K562 (cell line): ENCODE data around the gene CGGBP1. TPM values are rescaled to one million over a fixed set of nuclear protein-coding genes. Genes with fewer than 3 reads are reported as not detected.

Experiments used
- ADNP ChIP-seq: fragments of 200-800 bp; sonication (Bioruptor generic); IDR thresholded peaks from 2 replicates; pipeline ENCODE4 v1.6.1; 2016; ENCODE audit warnings: missing genetic modification characterization, missing compliant biosample characterization
- BRCA1 ChIP-seq, 2 experiments: fragments of 450-650 bp in 1 of 2; sonication (generic) in 1 of 2; formaldehyde crosslinking in 1 of 2; IDR thresholded peaks; 2 replicates each; pipeline versions ENCODE4 v1.5.0 to v1.6.1; 2017 to 2020; ENCODE audit warnings: mild to moderate bottlenecking in 1 of 2, missing genetic modification reagents in 1 of 2
- CHD1 ChIP-seq: fragments of 200-600 bp; sonication (generic); IDR thresholded peaks from one replicate; pipeline ENCODE4 v1.6.1; 2012; ENCODE audit warnings: mild to moderate bottlenecking, moderate library complexity, low read length, inconsistent platforms
- ETV5 ChIP-seq: sonication (generic); formaldehyde crosslinking; IDR thresholded peaks from 2 replicates; pipeline ENCODE4 v1.4.0; 2020; ENCODE audit warnings: low read depth, mild to moderate bottlenecking, missing genetic modification reagents
- EWSR1 ChIP-seq: fragments of 450-650 bp; IDR thresholded peaks from 2 replicates; pipeline ENCODE4 v1.6.1; 2018; ENCODE audit warnings: borderline replicate concordance, mild to moderate bottlenecking, low read depth, moderate library complexity; ENCODE audit not compliant: partially characterized antibody
- FOXA1 ChIP-seq: fragments of 450-650 bp; IDR thresholded peaks from 2 replicates; pipeline ENCODE4 v1.6.1; 2016; ENCODE audit warnings: mild to moderate bottlenecking, borderline replicate concordance
- IRF9 ChIP-seq: fragments of 450-650 bp; IDR thresholded peaks from 2 replicates; pipeline ENCODE4 v1.6.1; 2016; ENCODE audit warnings: missing biosample characterization, missing genetic modification characterization
- KDM1A ChIP-seq, 2 experiments: fragments of 450-650 bp; IDR thresholded peaks; 2 replicates each; pipeline ENCODE4 v1.6.1; 2016; ENCODE audit warnings: mild to moderate bottlenecking in 2 of 2
- MBD1 ChIP-seq: fragments of 250-450 bp; sonication (Bioruptor Pico); IDR thresholded peaks from 2 replicates; pipeline ENCODE4 v1.8.0; 2022; ENCODE audit warnings: inconsistent platforms
- MCM7 ChIP-seq, 2 experiments: fragments of 450-650 bp; IDR thresholded peaks; 2 replicates each; pipeline ENCODE4 v1.6.1; 2016 to 2018
- PHF8 ChIP-seq: fragments of 200-600 bp; sonication (generic); IDR thresholded peaks from 2 replicates; pipeline ENCODE4 v1.6.1; 2012; ENCODE audit warnings: mixed run types, mild to moderate bottlenecking, inconsistent platforms, low read length, moderate library complexity, borderline replicate concordance
- POLR2H ChIP-seq: IDR thresholded peaks from 2 replicates; pipeline ENCODE4 v1.6.1; 2016; ENCODE audit warnings: missing genetic modification characterization, low read depth, mild to moderate bottlenecking, control low read depth, missing compliant biosample characterization, moderate library complexity
- RBM14 ChIP-seq: fragments of 200-400 bp; formaldehyde crosslinking; IDR thresholded peaks from 2 replicates; pipeline ENCODE4 v1.6.1; 2018; ENCODE audit warnings: low read depth, mild to moderate bottlenecking, low read length, moderate library complexity, borderline replicate concordance; ENCODE audit not compliant: insufficient read depth
- RBM39 ChIP-seq: fragments of 200-400 bp; formaldehyde crosslinking; optimal IDR thresholded peaks from 2 replicates; pipeline ENCODE3; 2018; ENCODE audit warnings: low read depth, low read length
- RFX5 ChIP-seq: IDR thresholded peaks from 2 replicates; pipeline ENCODE4 v1.6.1; 2011; ENCODE audit warnings: low read depth, mild to moderate bottlenecking, improper control_type of control experiment, low read length
- SNIP1 ChIP-seq: fragments of 450-650 bp; IDR thresholded peaks from 2 replicates; pipeline ENCODE4 v1.7.1; 2017; ENCODE audit warnings: low read depth, mild to moderate bottlenecking
- TBP ChIP-seq: optimal IDR thresholded peaks from 2 replicates; pipeline ENCODE3; 2011; ENCODE audit warnings: low read depth, low read length, improper control_type of control experiment
- THAP7 ChIP-seq: fragments of 250-450 bp; sonication (Bioruptor Pico); IDR thresholded peaks from 2 replicates; pipeline ENCODE4 v1.5.0; 2021
- THRB ChIP-seq: fragments of 450-650 bp; formaldehyde crosslinking; conservative IDR thresholded peaks from 2 replicates; pipeline ENCODE4 v1.4.0; 2022; ENCODE audit warnings: mild to moderate bottlenecking, missing genetic modification characterization
- XRCC5 ChIP-seq: fragments of 200-400 bp; formaldehyde crosslinking; IDR thresholded peaks from 2 replicates; pipeline ENCODE4 v1.6.1; 2017; ENCODE audit warnings: low read depth, mild to moderate bottlenecking, low read length
- ZNF232 ChIP-seq: sonication (generic); formaldehyde crosslinking; IDR thresholded peaks from 2 replicates; pipeline ENCODE4 v1.8.0; 2022; ENCODE audit warnings: mild to moderate bottlenecking, missing genetic modification reagents
- ZNF24 ChIP-seq: fragments of 450-650 bp; IDR thresholded peaks from 2 replicates; pipeline ENCODE4 v1.6.1; 2016
- ZNF395 ChIP-seq: fragments of 200-800 bp; sonication (Bioruptor generic); IDR thresholded peaks from 2 replicates; pipeline ENCODE4 v1.6.1; 2017; ENCODE audit warnings: missing genetic modification characterization, missing compliant biosample characterization
- polyA plus RNA-seq, 8 experiments: library from polyadenylated mRNA; depleted of rRNA in 4 of 8; stranded (reverse) in 5 of 8; unstranded in 3 of 8; fragments of >200 nt; fragmentation: Nextera tagmentation in 2 of 8; fragmentation: Illumina TruSeq in 1 of 8; extraction: Ambion mirVana in 2 of 8; extraction: Trizol in 1 of 8; gene quantifications; 2 replicates each; pipeline versions ENCODE4 v1.2.1 to v1.2.3, GENCODE V29; 2011 to 2014; ENCODE audit warnings: inconsistent platforms in 1 of 8, missing spikeins in 1 of 8
- total RNA-seq, 7 experiments: library from RNA; depleted of rRNA in 6 of 7; stranded (reverse); fragments of >200 nt in 6 of 7; fragmentation: Illumina TruSeq in 2 of 7; extraction: Trizol in 2 of 7; gene quantifications; 2 replicates each; pipeline versions ENCODE4 v1.2.1 to v1.2.3, GENCODE V29; 2011 to 2021; ENCODE audit warnings: low replicate concordance in 1 of 7

CGGBP1 gene
- total and polyA plus RNA-seq, 9 of the 15 experiments (the other 6 are each of a cell fraction or from before 2014, with no cell fraction given), result 14.4 to 47.8 (median 37.8) TPM

- TF ChIP-seq THRB (CRISPR knock-in tag), result no peak
- peak; percentile 79 for TF ChIP-seq POLR2H
- no peak for TF ChIP-seq RFX5
- peak; percentile 71; the same call in 1 of the 2 replicates for TF ChIP-seq PHF8
- no peak for TF ChIP-seq BRCA1 (IDR thresholded peaks at IDR 0.05)
- TF ChIP-seq BRCA1 (CRISPR knock-in tag; IDR thresholded peaks at IDR 0.05), result no peak
- TF ChIP-seq RBM14, result no peak
- no peak for TF ChIP-seq ZNF24
- no peak for TF ChIP-seq KDM1A (IDR thresholded peaks at IDR 0.05)
- TF ChIP-seq CHD1, result no peak
- no peak for TF ChIP-seq MBD1 (CRISPR knock-in tag)
- no peak for TF ChIP-seq FOXA1
- TF ChIP-seq RBM39, result no peak
- TF ChIP-seq MCM7 (IDR thresholded peaks at IDR 0.05), result no peak
- TF ChIP-seq SNIP1, result no peak
- TF ChIP-seq THAP7 (CRISPR knock-in tag), result no peak
- no peak for TF ChIP-seq IRF9
- peak; percentile 58 for TF ChIP-seq TBP
- TF ChIP-seq XRCC5, result no peak
- TF ChIP-seq ZNF395 (CRISPR knock-in tag), result no peak
- 0 out of 2 replicates have a peak, but pooled peaks have one; percentile 4 for TF ChIP-seq ETV5 (CRISPR knock-in tag)
- TF ChIP-seq EWSR1, result no peak
- TF ChIP-seq ADNP (tag), result no peak
- no peak for TF ChIP-seq ZNF232 (CRISPR knock-in tag)
Observed at GRCh38 chr3:88058581-88059379, at the start of gene CGGBP1, which contains the start of gene ZNF654 (continued).
